Measurements from ENCODE around the gene SOX30.
"Not testable (repeated sequence)": the region's sequence is repeated elsewhere in the genome, so short reads cannot be mapped to it uniquely, and the experiment has no call there.

SOX30 gene

GRCh38 chr5:157652377-157652692 is at the start of gene SOX30:
SOX30 (minus strand) TSS chr5:157652438; CDS start chr5:157652078, 360 bp downstream.
- DNase-seq, result no peak

GRCh38 chr5:157698674-157699073 is 46.4 kb upstream of the SOX30 start:
- DNase-seq, result not testable (repeated sequence)

- DNase-seq, result not testable (repeated sequence)
Observed at GRCh38 chr5:157696154-157696553, 43.9 kb upstream of the SOX30 start.

- not testable (repeated sequence) for DNase-seq
Observed at GRCh38 chr5:157693816-157694215, 41.6 kb upstream of the SOX30 start.

- DNase-seq, result no peak
Observed at GRCh38 chr5:157690690-157691433, 38.6 kb upstream of the SOX30 start.

- peak; percentile 50 for DNase-seq
Observed at GRCh38 chr5:157689942-157690689, 37.9 kb upstream of the SOX30 start.

- no peak for DNase-seq
Observed at GRCh38 chr5:157687198-157687554, 34.9 kb upstream of the SOX30 start.

- DNase-seq, result not testable (repeated sequence)
Observed at GRCh38 chr5:157686276-157687197, 34.3 kb upstream of the SOX30 start.

GRCh38 chr5:157682257-157682656 is 30.0 kb upstream of the SOX30 start:
- no peak for DNase-seq

GRCh38 chr5:157681048-157681447 is 28.8 kb upstream of the SOX30 start:
- no peak for DNase-seq

GRCh38 chr5:157680239-157680638 is 28.0 kb upstream of the SOX30 start:
- DNase-seq, result no peak

- DNase-seq, result no peak
Observed at GRCh38 chr5:157679801-157680200, 27.6 kb upstream of the SOX30 start.

GRCh38 chr5:157677931-157678330 is 25.7 kb upstream of the SOX30 start:
- no peak for DNase-seq

GRCh38 chr5:157674351-157674750 is 22.1 kb upstream of the SOX30 start:
- DNase-seq, result not testable (repeated sequence)

GRCh38 chr5:157672976-157673375 is 20.7 kb upstream of the SOX30 start:
- DNase-seq, result no peak

GRCh38 chr5:157671592-157672330 is 19.5 kb upstream of the SOX30 start:
- no peak for DNase-seq

- peak; percentile 25 for DNase-seq
Observed at GRCh38 chr5:157670662-157671591, 18.7 kb upstream of the SOX30 start, which contains the start of gene C5orf52. C5orf52 (plus strand) TSS chr5:157671533; CDS start chr5:157671615, 82 bp downstream.

- no peak for DNase-seq
Observed at GRCh38 chr5:157669701-157670097, 17.5 kb upstream of the SOX30 start.

GRCh38 chr5:157668356-157668755 is 16.1 kb upstream of the SOX30 start:
- DNase-seq, result no peak

GRCh38 chr5:157665467-157666070 is 13.3 kb upstream of the SOX30 start:
- no peak for DNase-seq
